ENCODE results near the gene EIF3B. TPM values are rescaled to one million over a fixed set of nuclear protein-coding genes. Genes with fewer than 3 reads are reported as not detected.
A peak's percentile ranks its signal among the peaks of the same experiment; 100 is the strongest.

Gene EIF3B
- total and polyA plus RNA-seq, 9 of the 15 experiments (the other 6 are each of a cell fraction or from before 2014, with no cell fraction given): 25.9 to 494 (median 357) TPM

DNA sequence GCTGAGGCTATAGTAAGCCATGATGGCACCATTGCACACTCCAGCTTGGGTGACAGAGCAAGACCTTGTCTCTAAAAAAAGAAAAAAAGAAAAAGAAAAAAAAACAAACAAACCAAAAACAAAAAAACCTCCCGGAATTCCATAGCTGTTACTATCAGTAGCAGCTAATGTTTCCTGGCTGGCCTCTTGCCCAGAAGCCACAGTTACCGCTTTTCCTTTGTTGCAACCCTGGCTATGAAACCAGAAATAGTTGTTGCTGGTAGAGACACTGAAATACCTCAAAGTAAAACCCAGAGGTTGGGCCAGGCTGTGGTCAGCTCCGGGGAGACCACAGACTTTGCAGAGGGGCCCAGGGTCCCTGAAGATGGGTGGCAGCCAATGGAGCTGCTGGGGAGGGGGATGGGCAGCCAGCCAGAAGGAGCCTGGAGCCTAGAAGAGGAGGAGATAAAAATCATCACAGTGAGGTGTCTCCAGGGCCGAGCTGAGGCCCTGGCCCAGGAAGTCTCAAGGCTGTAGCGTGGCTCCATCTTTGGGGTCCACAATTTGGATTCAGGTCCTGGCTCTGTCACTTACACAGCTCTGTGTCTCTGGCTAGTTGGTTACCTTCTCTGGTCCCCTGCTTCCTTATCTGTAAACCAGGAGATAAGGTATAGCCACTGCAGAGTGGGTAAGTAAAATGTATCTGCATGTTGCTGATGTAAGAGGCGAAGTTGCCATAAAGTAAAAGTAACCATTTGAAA is 45.4 kb downstream of the EIF3B start (continued):
- peak; percentile 13 for TF ChIP-seq PRDM10 (IDR thresholded peaks at IDR 0.05; ENCODE audit: partially characterized antibody)
- TF ChIP-seq ZBTB11 (CRISPR knock-in tag; IDR thresholded peaks at IDR 0.05): no peak
- TF ChIP-seq E2F3 (CRISPR knock-in tag; IDR thresholded peaks at IDR 0.05): no peak
- TF ChIP-seq NCOA6 (IDR thresholded peaks at IDR 0.05): no peak
- TF ChIP-seq FOXA1 (IDR thresholded peaks at IDR 0.05; ENCODE audit: borderline replicate concordance): no peak
- TF ChIP-seq YBX1 (IDR thresholded peaks at IDR 0.05): no peak
- TF ChIP-seq, protein P1, sequence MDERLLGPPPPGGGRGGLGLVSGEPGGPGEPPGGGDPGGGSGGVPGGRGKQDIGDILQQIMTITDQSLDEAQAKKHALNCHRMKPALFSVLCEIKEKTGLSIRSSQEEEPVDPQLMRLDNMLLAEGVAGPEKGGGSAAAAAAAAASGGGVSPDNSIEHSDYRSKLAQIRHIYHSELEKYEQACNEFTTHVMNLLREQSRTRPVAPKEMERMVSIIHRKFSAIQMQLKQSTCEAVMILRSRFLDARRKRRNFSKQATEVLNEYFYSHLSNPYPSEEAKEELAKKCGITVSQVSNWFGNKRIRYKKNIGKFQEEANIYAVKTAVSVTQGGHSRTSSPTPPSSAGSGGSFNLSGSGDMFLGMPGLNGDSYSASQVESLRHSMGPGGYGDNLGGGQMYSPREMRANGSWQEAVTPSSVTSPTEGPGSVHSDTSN (CRISPR knock-in tag; IDR thresholded peaks at IDR 0.05; ENCODE audit: low read depth): no peak
- TF ChIP-seq, protein P1 (tag; conservative IDR thresholded peaks at IDR 0.05; ENCODE audit: low read depth): no peak
- TF ChIP-seq ZNF75A (CRISPR knock-in tag; IDR thresholded peaks at IDR 0.05): no peak
- no peak for TF ChIP-seq PTRF (tag; IDR thresholded peaks at IDR 0.05)
- 0 out of 2 replicates have a peak, but pooled peaks have one; percentile 11 for TF ChIP-seq KLF13 (tag; IDR thresholded peaks at IDR 0.05; ENCODE audit: borderline replicate concordance, low read depth)
- no peak for TF ChIP-seq RAD51 (IDR thresholded peaks at IDR 0.05; ENCODE audit: borderline replicate concordance, low read depth)
- TF ChIP-seq SPI1 (IDR thresholded peaks at IDR 0.05; ENCODE audit: borderline replicate concordance, low read depth, low read length): no peak
- TF ChIP-seq GTF2B (IDR thresholded peaks at IDR 0.05; ENCODE audit: extremely low read depth, insufficient read length): no peak
- TF ChIP-seq NFE2L1 (tag; IDR thresholded peaks at IDR 0.05; ENCODE audit: borderline replicate concordance, low read depth): no peak
- no peak for TF ChIP-seq TAF15 (IDR thresholded peaks at IDR 0.05; ENCODE audit: low read depth, low read length)
- TF ChIP-seq NFRKB (IDR thresholded peaks at IDR 0.05; ENCODE audit: low read depth): peak; percentile 49; the same call in 1 of the 2 replicates

Measured in K562 (cell line).